ENCODE measurements around the gene CETP. TPM values are rescaled to one million over a fixed set of nuclear protein-coding genes. Genes with fewer than 3 reads are reported as not detected.

The CETP gene
- total RNA-seq, 1 donor from 2014 or later = 1.1 TPM

GRCh38 chr16:56980792-56981724 lies 19.3 kb downstream of the CETP start:
- peaks cover 14% of the 10 kb centered on the region for H3K4me1 ChIP-seq
- H3K27me3 ChIP-seq (ENCODE audit: low read depth) = no peaks in the 10 kb centered on the region
- H3K4me3 ChIP-seq = no peak overlapping the region
- H3K9me3 ChIP-seq = no peaks in the 10 kb centered on the region
- intact Hi-C loops (cut with DNase I) = no loop called here
- ATAC-seq = no peak
- no peak for TF ChIP-seq CTCF (IDR thresholded peaks at IDR 0.05)
- H3K36me3 ChIP-seq = no peaks in the 10 kb centered on the region
- H3K27ac ChIP-seq = no peak overlapping the region
- no peak for DNase-seq

- Histone ChIP-seq H3K4me3 (no peak overlapping the region), H3K9me3 (no peaks in the 10 kb centered on the region)
These were observed 20.1 kb downstream of the CETP start for GRCh38 chr16:56981729-56982271.

GRCh38 chr16:56982695-56983094 lies 20.9 kb downstream of the CETP start:
- intact Hi-C loops (cut with DNase I) = no loop called here
- no peak for ATAC-seq
- no peaks in the 10 kb centered on the region for H3K27me3 ChIP-seq (ENCODE audit: low read depth)

More at GRCh38 chr16:56981729-56982271, 20.1 kb downstream of the CETP start:
- H3K36me3 ChIP-seq = no peaks in the 10 kb centered on the region
- H3K27ac ChIP-seq = no peak overlapping the region
- TF ChIP-seq CTCF (IDR thresholded peaks at IDR 0.05) = no peak
- ATAC-seq = no peak
- intact Hi-C loops (cut with DNase I) = no loop called here
- H3K4me1 ChIP-seq = peaks cover 19% of the 10 kb centered on the region
- no peak for DNase-seq
- H3K27me3 ChIP-seq (ENCODE audit: low read depth) = no peaks in the 10 kb centered on the region

GRCh38 chr16:56983211-56983751 lies 21.5 kb downstream of the CETP start:
- Histone ChIP-seq H3K4me1 (peaks cover 26% of the 10 kb centered on the region), H3K27ac (no peak overlapping the region), H3K27me3 (ENCODE audit: low read depth) (no peaks in the 10 kb centered on the region), H3K36me3 (no peaks in the 10 kb centered on the region), H3K9me3 (no peaks in the 10 kb centered on the region), H3K4me3 (no peak overlapping the region)
- DNase-seq = no peak
- ATAC-seq = no peak
- intact Hi-C loops (cut with DNase I) = no loop called here
- TF ChIP-seq CTCF (IDR thresholded peaks at IDR 0.05) = no peak

More at GRCh38 chr16:56982695-56983094, 20.9 kb downstream of the CETP start:
- H3K36me3 ChIP-seq = no peaks in the 10 kb centered on the region
- no peak for DNase-seq
- TF ChIP-seq CTCF (IDR thresholded peaks at IDR 0.05) = no peak
- no peak overlapping the region for H3K27ac ChIP-seq
- no peak overlapping the region for H3K4me3 ChIP-seq
- peaks cover 20% of the 10 kb centered on the region for H3K4me1 ChIP-seq
- H3K9me3 ChIP-seq = no peaks in the 10 kb centered on the region

- Histone ChIP-seq H3K27me3 (ENCODE audit: low read depth) (no peaks in the 10 kb centered on the region), H3K36me3 (no peaks in the 10 kb centered on the region), H3K4me3 (no peak overlapping the region), H3K9me3 (no peaks in the 10 kb centered on the region), H3K4me1 (peaks cover 34% of the 10 kb centered on the region), H3K27ac (no peak overlapping the region)
- intact Hi-C loops (cut with DNase I) = no loop called here
- no peak for TF ChIP-seq CTCF (IDR thresholded peaks at IDR 0.05)
- ATAC-seq = no peak
- DNase-seq = no peak
These were observed 22.9 kb downstream of the CETP start for GRCh38 chr16:56984639-56985038.

Data from lower lobe of right lung (tissue), 2 donors.